Measurements from ENCODE around the gene CAMP. TPM values are rescaled to one million over a fixed set of nuclear protein-coding genes. Genes with fewer than 3 reads are reported as not detected.

The CAMP gene
- total and polyA plus RNA-seq, 2 of the 13 experiments (the other 11 are each of a cell fraction or from before 2014, with no cell fraction given): not detected

- no peak for TF ChIP-seq HIC2 (CRISPR knock-in tag; IDR thresholded peaks at IDR 0.05; ENCODE audit: low read depth)
- no peak for TF ChIP-seq TCF7 (IDR thresholded peaks at IDR 0.05; ENCODE audit: low read depth)
- TF ChIP-seq ZNF335 (CRISPR knock-in tag; IDR thresholded peaks at IDR 0.05): no peak
These were observed 3.6 kb downstream of the CAMP start (continued) for GRCh38 chr3:48226939-48227338.

- DNase-seq (ENCODE audit: low spot score): no peak
These were observed 8.9 kb downstream of the CAMP start for GRCh38 chr3:48232232-48232631.

More at GRCh38 chr3:48232232-48232631, 8.9 kb downstream of the CAMP start:
- Histone ChIP-seq H3K4me2 (ENCODE audit: low read depth, low read length) (0 out of 2 replicates have a peak overlapping the region, but pooled peaks have one; percentile 20), H3K4me3 (replicated peaks in 1 of 3; ENCODE audit: insufficient read depth in 1 of 3, low read depth in 2 of 3, low read length in 3 of 3) (no peak overlapping the region), H3K27ac (ENCODE audit: extremely low read length, insufficient read depth, low read length) (no peak overlapping the region), H4K20me1 (ENCODE audit: insufficient read depth, low read length) (no peaks in the 10 kb centered on the region), H3K36me3 (replicated peaks in 1 of 2; ENCODE audit: control insufficient read depth in 1 of 2, insufficient read depth in 2 of 2, low read length in 2 of 2) (no peaks in the 10 kb centered on the region), H3K4me1 (ENCODE audit: insufficient read depth, low read length) (peaks cover 41% of the 10 kb centered on the region), H3K79me2 (ENCODE audit: insufficient read depth, low read length) (no peaks in the 10 kb centered on the region), H3K9ac (ENCODE audit: insufficient read depth, low read depth, low read length) (no peak overlapping the region), H2AFZ (ENCODE audit: low read length) (no peak overlapping the region), H3K9me3 (ENCODE audit: low read length) (no peaks in the 10 kb centered on the region), H3K27me3 (ENCODE audit: control insufficient read depth in 1 of 2, insufficient read depth in 2 of 2, low read length in 2 of 2) (no peaks in the 10 kb centered on the region; a peak in 1 of 5 replicates)
- intact Hi-C loops (cut with micrococcal nuclease; ENCODE audit: unreplicated experiment) (loop anchor here (2.0 kb wide), 1 partner anchor 205 kb away; no protein-coding TSS in a partner anchor), in situ Hi-C loops (cut with HindIII; ENCODE audit: extremely low pct_ligation_motif_present, low pct_unique_long_range_greater_than_20kb) (loop anchor here (5.0 kb wide), 1 partner anchor 205 kb away; no protein-coding TSS in a partner anchor)
- ChIA-PET POLR2A (no interaction called here), CTCF (ENCODE audit: low intra/inter-chr PET ratio, low total read pairs) (interaction anchor here (2.1 kb wide), 1 partner anchor 203 kb away, joined by 28 read pairs; no protein-coding TSS in a partner anchor)
- ATAC-seq (no peak), FAIRE-seq (no peak)
- TF ChIP-seq ZFAT (CRISPR knock-in tag; conservative IDR thresholded peaks at IDR 0.05) (no peak), CHD2 (IDR thresholded peaks at IDR 0.05; ENCODE audit: low read depth, low read length) (no peak), ZNF337 (CRISPR knock-in tag; IDR thresholded peaks at IDR 0.05; ENCODE audit: borderline replicate concordance, low read depth) (no peak), AHR (CRISPR knock-in tag; IDR thresholded peaks at IDR 0.05) (no peak), ZNF331 (CRISPR knock-in tag; IDR thresholded peaks at IDR 0.05) (no peak), SSRP1 (CRISPR knock-in tag; IDR thresholded peaks at IDR 0.05) (no peak), ATF1 (CRISPR knock-in tag; IDR thresholded peaks at IDR 0.05) (0 out of 2 replicates have a peak, but pooled peaks have one; percentile 19)
- BruUV-seq (replicated peaks): no TSS peak
- WGBS (ENCODE audit: low lambda C conversion rate): 22% methylated on average over 4 of the region's 4 CpGs

Data from HepG2 (cell line).